Measurements from ENCODE around the gene MAML2.

Gene MAML2

DNA sequence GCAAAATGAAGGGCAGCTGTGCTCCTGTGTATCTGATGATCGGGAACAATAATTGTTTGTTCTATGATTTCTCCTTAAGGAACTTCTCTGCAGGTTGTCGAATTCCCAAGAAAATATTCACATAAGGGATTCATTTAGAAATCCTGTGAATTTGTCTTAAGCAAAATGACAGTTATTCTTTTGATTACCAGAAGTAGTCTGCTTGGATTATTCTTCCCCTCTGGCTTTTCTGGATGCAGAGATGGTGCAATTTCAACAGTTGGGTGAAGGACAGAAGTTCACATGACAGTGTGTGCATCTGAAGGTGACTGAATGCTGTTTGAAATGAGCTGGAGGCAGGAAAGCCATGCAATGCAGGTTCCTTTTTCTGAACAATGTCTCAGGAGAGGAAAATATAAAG is 281.9 kb downstream of the MAML2 start:
- no peak for DNase-seq (ENCODE audit: insufficient read length)
- FAIRE-seq = no peak
- TF ChIP-seq TAF1 (IDR thresholded peaks at IDR 0.05; ENCODE audit: borderline replicate concordance, low read depth, low read length) (no peak), POLR2A (IDR thresholded peaks at IDR 0.05; ENCODE audit: low read depth, low read length) (no peak), POLR2AphosphoS5 (IDR thresholded peaks at IDR 0.05; ENCODE audit: low read depth, low read length) (no peak)

DNA sequence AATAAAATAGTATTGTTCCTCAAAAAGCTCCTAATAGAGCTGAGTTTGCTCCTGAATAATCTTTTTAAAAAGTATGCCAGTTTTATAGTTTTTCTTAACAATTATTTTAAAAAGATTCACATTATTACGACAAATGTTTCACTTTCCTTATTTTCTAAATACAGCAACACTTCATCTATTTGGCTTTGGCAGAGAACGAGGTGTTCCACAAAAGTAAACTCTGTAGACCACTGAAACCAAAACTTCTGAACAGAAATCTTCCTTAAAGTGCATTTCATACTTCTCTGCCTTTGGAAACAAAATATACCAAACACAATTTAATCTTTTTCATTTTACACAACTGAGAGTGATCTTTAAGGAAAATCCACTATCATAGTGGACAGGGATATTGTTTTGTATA is 285.5 kb downstream of the MAML2 start:
- DNase-seq (ENCODE audit: insufficient read length) = no peak
- TF ChIP-seq POLR2AphosphoS5 (IDR thresholded peaks at IDR 0.05; ENCODE audit: low read depth, low read length) (no peak), POLR2A (IDR thresholded peaks at IDR 0.05; ENCODE audit: low read depth, low read length) (no peak), TAF1 (IDR thresholded peaks at IDR 0.05; ENCODE audit: borderline replicate concordance, low read depth, low read length) (no peak)
- no peak for FAIRE-seq

DNA sequence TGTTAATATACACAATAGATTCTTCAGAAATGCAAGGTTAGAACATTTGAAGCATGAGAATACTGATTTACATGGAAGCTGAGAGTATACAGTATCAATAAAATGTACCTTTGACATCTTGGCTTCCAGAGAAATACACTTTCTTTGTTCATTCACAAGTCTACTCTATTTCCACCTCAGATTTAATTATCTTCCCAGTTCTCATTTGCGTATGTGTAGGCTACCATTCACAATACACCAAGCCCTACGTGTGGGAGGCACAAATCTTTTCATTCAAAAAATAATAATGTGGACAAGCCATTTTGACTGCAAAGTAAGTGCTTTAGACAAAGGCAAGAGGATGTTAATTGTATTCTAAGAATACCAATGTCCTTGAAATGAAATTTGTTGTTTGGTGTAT is 286.4 kb downstream of the MAML2 start:
- FAIRE-seq (no peak), DNase-seq (ENCODE audit: insufficient read length) (no peak)
- no peak for TF ChIP-seq TAF1 (IDR thresholded peaks at IDR 0.05; ENCODE audit: borderline replicate concordance, low read depth, low read length)
- no peak for TF ChIP-seq POLR2AphosphoS5 (IDR thresholded peaks at IDR 0.05; ENCODE audit: low read depth, low read length)
- no peak for TF ChIP-seq POLR2A (IDR thresholded peaks at IDR 0.05; ENCODE audit: low read depth, low read length)

- no peak for FAIRE-seq
- DNase-seq (ENCODE audit: insufficient read length) = no peak
Observed at GRCh38 chr11:96055706-96056387, 287.1 kb downstream of the MAML2 start.

GRCh38 chr11:96054870-96055705 is 287.9 kb downstream of the MAML2 start:
- FAIRE-seq (peak; percentile 40), DNase-seq (ENCODE audit: insufficient read length) (no peak)
- no peak for TF ChIP-seq POLR2AphosphoS5 (IDR thresholded peaks at IDR 0.05; ENCODE audit: low read depth, low read length)
- no peak for TF ChIP-seq POLR2A (IDR thresholded peaks at IDR 0.05; ENCODE audit: low read depth, low read length)
- no peak for TF ChIP-seq TAF1 (IDR thresholded peaks at IDR 0.05; ENCODE audit: borderline replicate concordance, low read depth, low read length)

More at GRCh38 chr11:96055706-96056387, 287.1 kb downstream of the MAML2 start:
- TF ChIP-seq POLR2A (IDR thresholded peaks at IDR 0.05; ENCODE audit: low read depth, low read length) = no peak
- no peak for TF ChIP-seq TAF1 (IDR thresholded peaks at IDR 0.05; ENCODE audit: borderline replicate concordance, low read depth, low read length)
- no peak for TF ChIP-seq POLR2AphosphoS5 (IDR thresholded peaks at IDR 0.05; ENCODE audit: low read depth, low read length)

- DNase-seq (ENCODE audit: insufficient read length) (no peak), FAIRE-seq (peak; percentile 68)
- TF ChIP-seq POLR2A (IDR thresholded peaks at IDR 0.05; ENCODE audit: low read depth, low read length) (no peak), TAF1 (IDR thresholded peaks at IDR 0.05; ENCODE audit: borderline replicate concordance, low read depth, low read length) (no peak), POLR2AphosphoS5 (IDR thresholded peaks at IDR 0.05; ENCODE audit: low read depth, low read length) (no peak)
Observed at GRCh38 chr11:96052921-96053651, 289.9 kb downstream of the MAML2 start.

DNA sequence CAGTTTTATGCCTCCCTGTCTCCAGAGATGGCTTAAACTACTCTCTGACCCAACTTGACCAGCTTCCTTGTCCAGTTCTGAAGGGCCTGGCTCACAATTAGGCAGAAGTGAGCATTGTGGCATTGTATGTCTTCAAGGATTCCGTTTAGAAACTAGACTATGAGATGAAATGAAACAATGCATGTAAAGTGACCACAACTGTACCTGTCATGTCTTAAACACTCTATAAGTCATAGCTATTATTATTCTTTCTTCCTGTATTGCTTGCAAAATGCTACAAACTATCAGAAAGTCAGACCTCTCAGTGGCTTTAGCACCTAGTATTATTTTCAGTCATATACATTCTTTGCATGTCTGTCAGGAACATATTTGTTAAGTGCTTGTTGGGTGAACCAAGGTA is 291.2 kb downstream of the MAML2 start:
- DNase-seq (ENCODE audit: insufficient read length) (no peak), FAIRE-seq (peak; percentile 88)
- TF ChIP-seq POLR2A (IDR thresholded peaks at IDR 0.05; ENCODE audit: low read depth, low read length) = no peak
- TF ChIP-seq TAF1 (IDR thresholded peaks at IDR 0.05; ENCODE audit: borderline replicate concordance, low read depth, low read length) = no peak
- TF ChIP-seq POLR2AphosphoS5 (IDR thresholded peaks at IDR 0.05; ENCODE audit: low read depth, low read length) = no peak

GRCh38 chr11:96050435-96051182 is 292.4 kb downstream of the MAML2 start:
- no peak for DNase-seq (ENCODE audit: insufficient read length)
- TF ChIP-seq POLR2AphosphoS5 (IDR thresholded peaks at IDR 0.05; ENCODE audit: low read depth, low read length) (no peak), TAF1 (IDR thresholded peaks at IDR 0.05; ENCODE audit: borderline replicate concordance, low read depth, low read length) (no peak), POLR2A (IDR thresholded peaks at IDR 0.05; ENCODE audit: low read depth, low read length) (no peak)
- no peak for FAIRE-seq

- DNase-seq (ENCODE audit: insufficient read length) = no peak
- TF ChIP-seq POLR2AphosphoS5 (IDR thresholded peaks at IDR 0.05; ENCODE audit: low read depth, low read length) = no peak
- no peak for TF ChIP-seq POLR2A (IDR thresholded peaks at IDR 0.05; ENCODE audit: low read depth, low read length)
- no peak for FAIRE-seq
Observed at GRCh38 chr11:96049426-96049825, 293.6 kb downstream of the MAML2 start.

- FAIRE-seq (no peak), DNase-seq (ENCODE audit: insufficient read length) (no peak)
- TF ChIP-seq POLR2A (IDR thresholded peaks at IDR 0.05; ENCODE audit: low read depth, low read length) (no peak), POLR2AphosphoS5 (IDR thresholded peaks at IDR 0.05; ENCODE audit: low read depth, low read length) (no peak), TAF1 (IDR thresholded peaks at IDR 0.05; ENCODE audit: borderline replicate concordance, low read depth, low read length) (no peak)
Observed at GRCh38 chr11:96045622-96046456, 297.2 kb downstream of the MAML2 start.

Measured in GM12892 (cell line).